Nasal cavity respiratory epithelium epithelial cell of viscerocranial mucosa (primary cell): ENCODE measurements around the gene STRN. TPM values are rescaled to one million over a fixed set of nuclear protein-coding genes. Genes with fewer than 3 reads are reported as not detected.

Experiments
- total RNA-seq: library from RNA; depleted of rRNA; stranded (reverse); fragments of >200 nt; gene quantifications from 2 replicates; pipeline ENCODE4 v1.2.3, GENCODE V29; 2014

The STRN gene, protein sequence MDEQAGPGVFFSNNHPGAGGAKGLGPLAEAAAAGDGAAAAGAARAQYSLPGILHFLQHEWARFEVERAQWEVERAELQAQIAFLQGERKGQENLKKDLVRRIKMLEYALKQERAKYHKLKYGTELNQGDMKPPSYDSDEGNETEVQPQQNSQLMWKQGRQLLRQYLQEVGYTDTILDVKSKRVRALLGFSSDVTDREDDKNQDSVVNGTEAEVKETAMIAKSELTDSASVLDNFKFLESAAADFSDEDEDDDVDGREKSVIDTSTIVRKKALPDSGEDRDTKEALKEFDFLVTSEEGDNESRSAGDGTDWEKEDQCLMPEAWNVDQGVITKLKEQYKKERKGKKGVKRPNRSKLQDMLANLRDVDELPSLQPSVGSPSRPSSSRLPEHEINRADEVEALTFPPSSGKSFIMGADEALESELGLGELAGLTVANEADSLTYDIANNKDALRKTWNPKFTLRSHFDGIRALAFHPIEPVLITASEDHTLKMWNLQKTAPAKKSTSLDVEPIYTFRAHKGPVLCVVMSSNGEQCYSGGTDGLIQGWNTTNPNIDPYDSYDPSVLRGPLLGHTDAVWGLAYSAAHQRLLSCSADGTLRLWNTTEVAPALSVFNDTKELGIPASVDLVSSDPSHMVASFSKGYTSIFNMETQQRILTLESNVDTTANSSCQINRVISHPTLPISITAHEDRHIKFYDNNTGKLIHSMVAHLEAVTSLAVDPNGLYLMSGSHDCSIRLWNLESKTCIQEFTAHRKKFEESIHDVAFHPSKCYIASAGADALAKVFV
- total RNA-seq: 27.0 and 46.9 TPM in 2 replicates

DNA sequence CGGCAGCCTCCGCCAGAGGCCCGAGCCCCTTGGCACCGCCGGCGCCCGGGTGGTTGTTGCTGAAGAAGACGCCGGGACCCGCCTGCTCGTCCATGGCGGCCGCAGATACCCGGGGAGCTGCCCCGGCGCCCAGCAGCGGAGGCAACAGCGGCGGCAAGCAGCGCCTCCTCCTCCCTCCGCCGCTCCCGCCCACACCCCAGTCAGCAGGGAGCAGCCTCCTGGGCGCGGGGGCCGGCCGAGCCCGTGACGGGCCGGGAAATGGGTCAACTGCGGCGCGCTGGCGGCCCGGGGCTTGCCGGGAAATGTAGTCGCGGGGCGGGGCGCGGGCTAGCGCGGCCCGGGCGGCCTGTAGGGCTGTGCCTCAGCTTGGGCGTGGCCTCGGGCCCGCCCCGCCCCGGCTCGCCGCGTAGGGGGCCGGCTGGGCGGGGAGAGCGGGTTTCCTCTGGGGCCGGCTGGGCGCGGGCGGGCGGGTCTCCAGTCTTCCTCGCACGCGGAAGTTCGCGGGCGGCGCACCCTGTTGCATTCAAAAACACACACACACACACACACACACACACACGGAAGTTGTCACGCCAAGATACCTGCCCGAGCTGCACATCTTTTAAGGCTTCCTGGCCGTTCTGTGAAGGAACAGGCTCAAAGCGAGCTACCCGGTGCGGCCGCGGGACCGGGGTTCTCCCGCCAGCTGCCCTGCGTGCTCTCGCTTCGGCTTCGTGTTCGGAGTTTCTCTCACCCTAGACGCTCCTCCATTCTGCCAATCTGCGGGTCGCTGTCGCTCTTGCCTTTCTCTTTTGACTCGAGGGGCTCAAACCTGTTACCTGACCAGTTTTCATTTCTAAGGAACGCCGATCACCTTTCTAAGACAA is at the start of gene STRN:
STRN (minus strand) TSS at position 167 of the 866 bp plus-strand sequence; CDS start at position 94, 73 bp downstream.

Other genes with a start within 250 kb of the STRN start
- gene HEATR5B, start 117.8 kb upstream of the STRN start, total RNA-seq: 27.3 and 29.8 TPM in 2 replicates
- 6.2 and 7.0 TPM in 2 replicates for gene GPATCH11, start 118.0 kb upstream of the STRN start, total RNA-seq
- gene EIF2AK2, start 190.4 kb upstream of the STRN start, total RNA-seq: 16.4 and 31.4 TPM in 2 replicates
- not detected in 2 replicates for gene SULT6B1, start 222.1 kb upstream of the STRN start, total RNA-seq
- 15.0 and 17.4 TPM in 2 replicates for gene CEBPZOS, start 230.0 kb upstream of the STRN start, total RNA-seq